Spleen (tissue), 11 donors: ENCODE data around the gene TPO. TPM values are rescaled to one million over a fixed set of nuclear protein-coding genes. Genes with fewer than 3 reads are reported as not detected.

ENCODE experiments used
- DNase-seq: peaks from one replicate; pipeline ENCODE4 v3.0.0-alpha.2; 2020
- H3K27ac ChIP-seq, 8 donors: fragments of 200-600 bp; sonication (generic) in 7 of 8; 1 replicate in 4 of 8; 2 replicates in 4 of 8; pipeline versions ENCODE4 v1.5.0 to v1.8.0; 2016 to 2021; ENCODE audit warnings: inconsistent platforms in 4 of 8, mild to moderate bottlenecking in 4 of 8, moderate library complexity in 1 of 8
- H3K27me3 ChIP-seq, 7 donors: fragments of 200-600 bp; sonication (generic) in 6 of 7; replicated peaks in 1 of 7; 1 replicate in 4 of 7; 2 replicates in 3 of 7; pipeline versions ENCODE4 v1.5.0 to v1.8.0; 2016 to 2021; ENCODE audit warnings: inconsistent platforms in 3 of 7, mild to moderate bottlenecking in 1 of 7
- H3K36me3 ChIP-seq, 6 donors: fragments of 200-600 bp; sonication (generic) in 5 of 6; 1 replicate in 4 of 6; 2 replicates in 2 of 6; pipeline versions ENCODE4 v1.5.0 to v1.8.0; 2016 to 2021; ENCODE audit warnings: inconsistent platforms in 2 of 6
- H3K4me1 ChIP-seq, 6 donors: fragments of 200-600 bp; sonication (generic) in 5 of 6; 1 replicate in 3 of 6; 2 replicates in 3 of 6; pipeline versions ENCODE4 v1.5.0 to v1.8.0; 2016 to 2021; ENCODE audit warnings: inconsistent platforms in 3 of 6
- H3K4me3 ChIP-seq, 8 donors: fragments of 200-600 bp; sonication (generic) in 7 of 8; 1 replicate in 4 of 8; 2 replicates in 4 of 8; pipeline versions ENCODE4 v1.5.0 to v1.8.0; 2016 to 2021; ENCODE audit warnings: inconsistent platforms in 4 of 8, mild to moderate bottlenecking in 4 of 8, moderate library complexity in 2 of 8
- H3K9me3 ChIP-seq, 8 donors: fragments of 200-600 bp; sonication (generic) in 7 of 8; 1 replicate in 4 of 8; 2 replicates in 4 of 8; pipeline versions ENCODE4 v1.5.0 to v1.8.0; 2016 to 2021; ENCODE audit warnings: inconsistent platforms in 4 of 8
- CTCF ChIP-seq, 11 experiments: fragments of 200-600 bp in 7 of 11; fragments of 450-650 bp in 4 of 11; sonication (generic) in 4 of 11; IDR thresholded peaks in 8 of 11; conservative IDR thresholded peaks in 3 of 11; 1 replicate in 7 of 11; 2 replicates in 4 of 11; pipeline versions ENCODE4 v1.4.0 to v1.8.0; 2016 to 2021; ENCODE audit warnings: antibody characterized with exemption in 11 of 11, inconsistent platforms in 4 of 11, mild to moderate bottlenecking in 1 of 11
- POLR2A ChIP-seq, 3 donors: fragments of 450-650 bp; IDR thresholded peaks; one replicate each; pipeline ENCODE4 v1.5.1; 2017; ENCODE audit warnings: antibody characterized with exemption in 3 of 3, mild to moderate bottlenecking in 1 of 3
- POLR2AphosphoS5 ChIP-seq, 3 donors: sonication (generic); formaldehyde crosslinking; IDR thresholded peaks; one replicate each; pipeline ENCODE4 v1.5.1; 2017; ENCODE audit warnings: antibody characterized with exemption in 3 of 3
- WGBS, 5 donors: extraction: QIAGEN DNeasy Blood & Tissue Kit in 3 of 5; methylation state at CpG; one replicate each; pipeline versions ENCODE4 v1.1.5 to v1.1.7; 2013 to 2018; 5-methylcytosine and 5-hydroxymethylcytosine counted together
- intact Hi-C: fragments of 100-400 bp; cut with DNase I; formaldehyde crosslinking; loops from one replicate; pipeline ENCODE4 v1.15.0; 2023; ENCODE audit warnings: low total_unique reads
- polyA plus RNA-seq, 3 donors: library from polyadenylated mRNA; stranded (reverse); fragments of 200-250 nt; gene quantifications; one replicate each; pipeline ENCODE4 v1.2.1, GENCODE V29; 2013
- total RNA-seq, 7 donors: library from RNA; depleted of rRNA in 3 of 7; stranded (reverse); fragments of >200 nt in 3 of 7; fragmentation: NEBNext Ultra II Directional in 4 of 7; extraction: Animal tissue kit (Norgen Biotek cat#: 25700) in 4 of 7; gene quantifications; one replicate each; pipeline versions ENCODE4 v1.1.0 to v1.2.1, GENCODE V29; 2016 to 2021
- donor health status: healthy with polysubstance abuse.
- donor health status: DM: no; HTN: no; CAD: no; lungs with moderate emphysema.
- donor health status: DM: no; HTN: no; CAD: no.
- donor health status: Bipolar disorder and iron deficiency.
- donor health status: healthy.
- donor health status: DM: no; HTN: no; CAD: no.
- donor health status: DM: yes; HTN: yes; CAD: no.

Gene TPO
- total and polyA plus RNA-seq, 10 donors: 14.4 to 127 (median 49.0) TPM

- Histone ChIP-seq H3K36me3 (peaks cover 0 to 56% (median 0%) of the 10 kb centered on the region in 6 donors), H3K27ac (no peak overlapping the region), H3K27me3 (no peaks in the 10 kb centered on the region), H3K4me3 (no peak overlapping the region), H3K9me3 (no peaks in the 10 kb centered on the region), H3K4me1 (no peaks in the 10 kb centered on the region)
- no peak for DNase-seq
- TF ChIP-seq CTCF (IDR thresholded peaks at IDR 0.05 in 8 of 11, conservative IDR thresholded peaks at IDR 0.05 in 3 of 11): no peak
- no peak for TF ChIP-seq POLR2A (IDR thresholded peaks at IDR 0.05)
- TF ChIP-seq POLR2AphosphoS5 (IDR thresholded peaks at IDR 0.05): no peak
- intact Hi-C loops: no loop called here
- 88 to 94% (median 91%) methylated on average over 9 of the region's 9 CpGs for WGBS, 5 donors
Measured at GRCh38 chr2:1436369-1436768, 23.1 kb downstream of the TPO start.

GRCh38 chr2:1437101-1437500, 23.8 kb downstream of the TPO start:
- H3K4me1 ChIP-seq: no peaks in the 10 kb centered on the region
- 83 to 95% (median 89%) methylated on average over 11 of the region's 11 CpGs for WGBS, 5 donors
- DNase-seq: no peak
- H3K36me3 ChIP-seq: peaks cover 0 to 52% (median 0%) of the 10 kb centered on the region in 6 donors
- intact Hi-C loops: no loop called here
- no peaks in the 10 kb centered on the region for H3K27me3 ChIP-seq
- no peak for TF ChIP-seq POLR2A (IDR thresholded peaks at IDR 0.05)
- no peak for TF ChIP-seq POLR2AphosphoS5 (IDR thresholded peaks at IDR 0.05)
- TF ChIP-seq CTCF (IDR thresholded peaks at IDR 0.05 in 8 of 11, conservative IDR thresholded peaks at IDR 0.05 in 3 of 11): no peak
- peaks cover 0 to 7% (median 0%) of the 10 kb centered on the region in 8 donors for H3K9me3 ChIP-seq
- no peak overlapping the region for H3K4me3 ChIP-seq
- no peak overlapping the region for H3K27ac ChIP-seq

GRCh38 chr2:1437537-1437936, 24.3 kb downstream of the TPO start:
- peaks cover 0 to 48% (median 0%) of the 10 kb centered on the region in 6 donors for H3K36me3 ChIP-seq
- TF ChIP-seq POLR2AphosphoS5 (IDR thresholded peaks at IDR 0.05): no peak
- no peak for TF ChIP-seq POLR2A (IDR thresholded peaks at IDR 0.05)
- TF ChIP-seq CTCF (IDR thresholded peaks at IDR 0.05 in 8 of 11, conservative IDR thresholded peaks at IDR 0.05 in 3 of 11): no peak
- peaks cover 0 to 8% (median 0%) of the 10 kb centered on the region in 8 donors for H3K9me3 ChIP-seq
- no peak overlapping the region for H3K4me3 ChIP-seq
- H3K4me1 ChIP-seq: no peaks in the 10 kb centered on the region
- intact Hi-C loops: no loop called here
- no peaks in the 10 kb centered on the region for H3K27me3 ChIP-seq
- 87 to 91% (median 89%) methylated on average over 4 of the region's 4 CpGs for WGBS, 5 donors
- DNase-seq: no peak
- H3K27ac ChIP-seq: no peak overlapping the region

- TF ChIP-seq CTCF (IDR thresholded peaks at IDR 0.05 in 8 of 11, conservative IDR thresholded peaks at IDR 0.05 in 3 of 11) (no peak), POLR2A (IDR thresholded peaks at IDR 0.05) (no peak), POLR2AphosphoS5 (IDR thresholded peaks at IDR 0.05) (no peak)
- Histone ChIP-seq H3K4me3 (no peak overlapping the region), H3K27ac (no peak overlapping the region), H3K9me3 (peaks cover 0 to 8% (median 0%) of the 10 kb centered on the region in 8 donors), H3K36me3 (peaks cover 0 to 45% (median 0%) of the 10 kb centered on the region in 6 donors), H3K4me1 (no peaks in the 10 kb centered on the region), H3K27me3 (no peaks in the 10 kb centered on the region)
- DNase-seq: no peak
- intact Hi-C loops: no loop called here
- WGBS, 5 donors: 68 to 77% (median 72%) methylated on average over 5 to 6 of the region's 6 CpGs
Measured at GRCh38 chr2:1438972-1439371, 25.7 kb downstream of the TPO start.
